Fibroblast of lung (primary cell): ENCODE measurements around the gene UPK1B. TPM values are rescaled to one million over a fixed set of nuclear protein-coding genes. Genes with fewer than 3 reads are reported as not detected.

Source experiments
- DNase-seq, 2 donors: peaks; one replicate each; pipeline versions ENCODE4 v3.0.0 to v3.0.0-alpha.2; 2010; ENCODE audit warnings: low read depth in 2 of 2
- H2AFZ ChIP-seq: 2 replicates; pipeline ENCODE4 v1.5.1; 2012; ENCODE audit warnings: low read length, control low read depth, inconsistent platforms
- H3K27ac ChIP-seq: 2 replicates; pipeline ENCODE4 v1.5.1; 2011; ENCODE audit warnings: low read length, control low read depth; ENCODE audit not compliant: insufficient read depth
- H3K27me3 ChIP-seq: 2 replicates; pipeline ENCODE4 v1.5.1; 2011; ENCODE audit warnings: mild to moderate bottlenecking, low read length; ENCODE audit not compliant: control insufficient read depth, insufficient read depth
- H3K36me3 ChIP-seq: 2 replicates; pipeline ENCODE4 v1.5.1; 2011; ENCODE audit warnings: low read length; ENCODE audit not compliant: control insufficient read depth, insufficient read depth
- H3K4me1 ChIP-seq: 2 replicates; pipeline ENCODE4 v1.5.1; 2011; ENCODE audit warnings: low read length; ENCODE audit not compliant: control insufficient read depth, insufficient read depth; ENCODE audit errors: extremely low read depth
- H3K4me2 ChIP-seq: 2 replicates; pipeline ENCODE4 v1.5.1; 2011; ENCODE audit warnings: low read length, control low read depth; ENCODE audit not compliant: insufficient read depth; ENCODE audit errors: extremely low read depth
- H3K4me3 ChIP-seq, 4 experiments: fragments of 200-600 bp in 1 of 4; sonication (generic) in 1 of 4; replicated peaks in 1 of 4; 2 replicates each; pipeline ENCODE4 v1.5.1; 2011 to 2016; ENCODE audit warnings: low read length in 4 of 4, low read depth in 3 of 4, mild to moderate bottlenecking in 3 of 4, control low read depth in 2 of 4, inconsistent platforms in 1 of 4, mixed read lengths in 1 of 4; ENCODE audit not compliant: insufficient read depth in 1 of 4; ENCODE audit errors: control extremely low read depth in 1 of 4
- H3K79me2 ChIP-seq: 2 replicates; pipeline ENCODE4 v1.5.1; 2012; ENCODE audit warnings: mild to moderate bottlenecking, low read length, inconsistent platforms; ENCODE audit not compliant: control insufficient read depth, insufficient read depth
- H3K9ac ChIP-seq: 2 replicates; pipeline ENCODE4 v1.5.1; 2011; ENCODE audit warnings: mild to moderate bottlenecking, low read length, control low read depth; ENCODE audit not compliant: insufficient read depth
- H3K9me3 ChIP-seq: 2 replicates; pipeline ENCODE4 v1.5.1; 2012; ENCODE audit warnings: low read depth, low read length; ENCODE audit not compliant: control insufficient read depth, insufficient read depth
- H4K20me1 ChIP-seq: 2 replicates; pipeline ENCODE4 v1.5.1; 2011; ENCODE audit warnings: low read length; ENCODE audit not compliant: control insufficient read depth, insufficient read depth; ENCODE audit errors: extremely low read depth
- CTCF ChIP-seq, 2 donors: IDR thresholded peaks in 1 of 2; conservative IDR thresholded peaks in 1 of 2; 1 replicate in 1 of 2; 2 replicates in 1 of 2; pipeline ENCODE4 v1.5.1; 2011 to 2012; ENCODE audit warnings: low read length in 2 of 2, control low read depth in 1 of 2, inconsistent platforms in 1 of 2, low read depth in 1 of 2, mild to moderate bottlenecking in 1 of 2
- EZH2 ChIP-seq: IDR thresholded peaks from 2 replicates; pipeline ENCODE4 v1.5.1; 2012; ENCODE audit warnings: low read length, control low read depth, mild to moderate bottlenecking; ENCODE audit errors: missing control alignments
- polyA plus RNA-seq, 2 donors: library from polyadenylated mRNA; depleted of rRNA in 1 of 2; stranded (reverse) in 1 of 2; unstranded in 1 of 2; fragments of >200 nt; gene quantifications; 2 replicates each; pipeline ENCODE4 v1.2.1, GENCODE V29; 2011 to 2012; ENCODE audit warnings: missing spikeins in 1 of 2
- total RNA-seq: library from RNA; depleted of rRNA; stranded (reverse); fragments of >200 nt; gene quantifications from 2 replicates; pipeline ENCODE4 v1.2.1, GENCODE V29; 2014

The UPK1B gene
- total and polyA plus RNA-seq, 2 donors (not counting 1 experiment from before 2014, with no cell fraction given), result not detected

- H3K36me3 ChIP-seq, result peaks cover 6% of the 10 kb centered on the region
- no peaks in the 10 kb centered on the region for H3K9me3 ChIP-seq
- no peak overlapping the region for H3K9ac ChIP-seq
These were observed 49.0 kb downstream of the UPK1B start for GRCh38 chr3:119222391-119222790.

GRCh38 chr3:119223511-119223910 lies 50.1 kb downstream of the UPK1B start:
- no peak overlapping the region for H3K27ac ChIP-seq
- no peaks in the 10 kb centered on the region for H3K9me3 ChIP-seq
- H3K4me1 ChIP-seq, result no peaks in the 10 kb centered on the region
- no peaks in the 10 kb centered on the region for H4K20me1 ChIP-seq
- peaks cover 7% of the 10 kb centered on the region for H3K36me3 ChIP-seq
- H2AFZ ChIP-seq, result no peak overlapping the region
- no peak overlapping the region for H3K9ac ChIP-seq
- no peaks in the 10 kb centered on the region for H3K27me3 ChIP-seq
- H3K4me2 ChIP-seq, result no peak overlapping the region
- DNase-seq, result no peak
- TF ChIP-seq CTCF (conservative IDR thresholded peaks at IDR 0.05 in 1 of 2, IDR thresholded peaks at IDR 0.05 in 1 of 2; ENCODE audit: low read depth in 1 of 2, low read length in 2 of 2) (no peak), EZH2 (no peak)
- no peaks in the 10 kb centered on the region for H3K79me2 ChIP-seq
- H3K4me3 ChIP-seq, result no peak overlapping the region

More at GRCh38 chr3:119222391-119222790, 49.0 kb downstream of the UPK1B start:
- Histone ChIP-seq H3K4me1 (no peaks in the 10 kb centered on the region), H3K79me2 (no peaks in the 10 kb centered on the region), H3K27ac (no peak overlapping the region), H2AFZ (no peak overlapping the region), H3K27me3 (no peaks in the 10 kb centered on the region), H4K20me1 (no peaks in the 10 kb centered on the region), H3K4me2 (no peak overlapping the region), H3K4me3 (no peak overlapping the region)
- DNase-seq, result no peak
- TF ChIP-seq EZH2 (no peak), CTCF (conservative IDR thresholded peaks at IDR 0.05 in 1 of 2, IDR thresholded peaks at IDR 0.05 in 1 of 2; ENCODE audit: low read depth in 1 of 2, low read length in 2 of 2) (no peak)

DNA sequence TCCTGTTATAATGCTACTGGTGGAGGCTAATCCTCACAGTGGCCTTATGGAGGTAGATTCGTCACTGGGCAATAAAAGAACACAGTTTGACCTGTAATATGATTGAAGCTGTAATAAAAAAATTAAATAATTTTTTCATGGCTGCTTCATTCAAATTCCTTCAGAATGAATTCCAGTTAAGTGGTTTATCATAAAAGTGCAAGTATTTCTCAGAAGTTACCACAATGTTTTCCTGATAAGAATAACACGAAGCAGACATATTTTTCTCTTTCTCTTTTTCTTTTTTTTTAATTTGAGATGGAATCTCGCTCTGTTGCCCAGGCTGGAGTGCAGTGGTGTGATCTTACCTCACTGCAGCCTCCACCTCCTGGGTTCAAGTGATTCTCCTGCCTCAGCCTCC lies 51.7 kb downstream of the UPK1B start:
- H3K4me1 ChIP-seq, result no peaks in the 10 kb centered on the region
- no peak overlapping the region for H3K4me2 ChIP-seq
- H3K9me3 ChIP-seq, result no peaks in the 10 kb centered on the region
- H3K79me2 ChIP-seq, result no peaks in the 10 kb centered on the region
- no peaks in the 10 kb centered on the region for H3K27me3 ChIP-seq
- no peak for TF ChIP-seq EZH2
- no peak for TF ChIP-seq CTCF (conservative IDR thresholded peaks at IDR 0.05 in 1 of 2, IDR thresholded peaks at IDR 0.05 in 1 of 2; ENCODE audit: low read depth in 1 of 2, low read length in 2 of 2)
- DNase-seq, result peak in 1 of 2 donors; percentile 32
- H3K36me3 ChIP-seq, result peaks cover 10% of the 10 kb centered on the region
- H3K9ac ChIP-seq, result no peak overlapping the region
- H3K27ac ChIP-seq, result no peak overlapping the region
- no peak overlapping the region for H3K4me3 ChIP-seq
- no peaks in the 10 kb centered on the region for H4K20me1 ChIP-seq
- no peak overlapping the region for H2AFZ ChIP-seq
